Measurements from ENCODE around the gene AFTPH.

Gene AFTPH

GRCh38 chr2:64487256-64488049 is 36.7 kb upstream of the AFTPH start:
- Histone ChIP-seq H3K27ac (no peak overlapping the region), H3K4me3 (no peak overlapping the region)
- DNase-seq (ENCODE audit: low spot score): peak; percentile 59
- TF ChIP-seq CTCF (IDR thresholded peaks at IDR 0.05): no peak

GRCh38 chr2:64488050-64488974 is 35.8 kb upstream of the AFTPH start:
- peak; percentile 95 for TF ChIP-seq CTCF (IDR thresholded peaks at IDR 0.05)
- Histone ChIP-seq H3K4me3 (no peak overlapping the region), H3K27ac (no peak overlapping the region)
- DNase-seq (ENCODE audit: low spot score): peak; percentile 77

DNA sequence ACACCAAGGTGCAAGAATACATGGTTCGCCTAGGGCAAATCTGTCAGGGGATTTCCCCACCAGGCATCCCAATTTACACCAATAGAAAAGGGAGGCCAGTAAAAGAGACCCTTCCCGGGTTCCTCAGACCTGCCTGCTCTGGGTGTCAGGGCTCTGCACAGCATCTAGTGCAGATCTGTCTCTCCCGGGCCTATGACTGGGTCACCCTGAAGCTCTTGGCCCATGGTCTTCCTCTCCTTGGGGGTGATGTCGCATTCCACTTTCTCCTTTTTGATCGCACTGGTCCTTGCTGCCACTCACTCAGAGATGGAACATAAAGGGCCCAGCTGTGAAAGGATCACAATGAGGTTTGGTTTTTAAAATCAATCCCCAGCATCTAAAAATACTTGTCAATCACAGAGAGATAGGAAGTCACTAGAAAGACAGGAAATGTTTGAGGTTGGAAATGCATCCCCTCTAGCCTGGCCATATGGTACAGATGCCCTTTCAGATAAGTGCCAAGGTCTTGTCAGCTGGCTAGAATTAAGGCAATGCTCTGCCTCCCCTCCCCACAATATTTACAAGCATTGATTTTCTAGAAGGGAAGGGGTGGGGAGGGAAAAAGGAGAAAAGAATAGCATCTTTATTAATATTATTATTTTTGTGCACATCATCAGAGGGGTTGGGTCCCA is 34.9 kb upstream of the AFTPH start:
- TF ChIP-seq CTCF (IDR thresholded peaks at IDR 0.05): no peak
- peak; percentile 35 for DNase-seq (ENCODE audit: low spot score)
- Histone ChIP-seq H3K27ac (no peak overlapping the region), H3K4me3 (no peak overlapping the region)

GRCh38 chr2:64491426-64491825 is 32.7 kb upstream of the AFTPH start:
- no peak for DNase-seq (ENCODE audit: low spot score)
- Histone ChIP-seq H3K4me3 (no peak overlapping the region), H3K27ac (peak overlapping the region; percentile 0 to 63)
- TF ChIP-seq CTCF (IDR thresholded peaks at IDR 0.05): no peak

DNA sequence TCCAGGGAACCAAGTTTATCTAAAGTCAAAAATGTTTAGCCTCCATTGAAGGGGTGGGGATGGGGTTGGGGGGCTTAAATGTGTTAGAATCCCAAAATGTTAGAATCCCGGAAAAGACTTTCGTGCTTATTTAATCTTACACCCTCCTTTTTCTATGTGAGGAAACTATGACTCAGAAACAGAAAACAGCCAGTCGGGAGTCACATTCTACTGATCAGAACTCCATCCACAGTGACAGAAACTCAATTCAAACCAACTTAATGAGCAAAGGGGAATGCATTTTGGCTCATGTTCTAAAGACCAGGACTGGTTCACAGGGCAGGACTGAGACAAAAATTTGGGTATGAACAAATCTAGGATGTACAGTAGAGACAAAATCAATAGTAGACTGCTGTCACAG is 31.9 kb upstream of the AFTPH start:
- no peak for TF ChIP-seq CTCF (IDR thresholded peaks at IDR 0.05)

DNA sequence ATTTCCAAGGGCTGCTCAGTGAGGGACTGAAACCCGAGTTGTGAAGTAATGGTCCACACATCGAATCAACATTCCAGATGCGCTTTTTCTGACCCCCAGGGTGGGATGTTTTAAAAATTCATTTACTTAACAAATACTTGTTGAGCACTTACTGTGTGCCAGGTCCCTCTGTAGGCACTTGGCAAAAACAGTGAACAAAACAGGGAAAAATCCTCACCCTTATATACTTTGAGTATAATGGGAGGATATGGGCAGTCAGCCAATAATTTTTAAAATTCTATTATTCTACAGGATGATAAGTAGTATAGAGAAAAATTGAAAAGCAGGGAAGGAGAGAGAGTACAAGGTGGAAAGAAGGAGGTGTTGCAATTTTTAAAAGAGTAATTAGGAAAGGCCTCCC is 31.3 kb upstream of the AFTPH start:
- no peak for TF ChIP-seq CTCF (IDR thresholded peaks at IDR 0.05)
- no peak overlapping the region for H3K27ac ChIP-seq
- no peak for DNase-seq (ENCODE audit: low spot score)
- no peak overlapping the region for H3K4me3 ChIP-seq

More for the DNA sequence above, 31.9 kb upstream of the AFTPH start:
- H3K4me3 ChIP-seq: no peak overlapping the region
- H3K27ac ChIP-seq: peak overlapping the region in 1 of 2 donors; percentile 63
- DNase-seq (ENCODE audit: low spot score): no peak
